GM06990 (cell line): ENCODE data around the gene SVOP.

Experiments used
- DNase-seq: peaks from one replicate; pipeline ENCODE4 v3.0.0-alpha.2; 2011; ENCODE audit not compliant: insufficient read length; ENCODE audit errors: extremely low read depth
- H3K27me3 ChIP-seq: replicated peaks from 2 replicates; pipeline ENCODE4 v1.6.0; 2011; ENCODE audit warnings: low read length; ENCODE audit not compliant: control insufficient read depth, insufficient read depth
- H3K36me3 ChIP-seq: 2 replicates; pipeline ENCODE4 v1.5.1; 2011; ENCODE audit warnings: low read length; ENCODE audit not compliant: control insufficient read depth, insufficient read depth
- H3K4me3 ChIP-seq: replicated peaks from 2 replicates; pipeline ENCODE4 v1.5.1; 2011; ENCODE audit warnings: low read depth, mild to moderate bottlenecking, control low read depth, low read length
- CTCF ChIP-seq: IDR thresholded peaks from 2 replicates; pipeline ENCODE4 v1.5.1; 2011; ENCODE audit warnings: low read length, control low read depth, mild to moderate bottlenecking, inconsistent platforms; ENCODE audit not compliant: insufficient read depth, poor library complexity, severe bottlenecking

SVOP gene

GRCh38 chr12:108918960-108919642 is 101.8 kb downstream of the SVOP start:
- H3K27me3 ChIP-seq = no peaks in the 10 kb centered on the region
- TF ChIP-seq CTCF = no peak
- H3K4me3 ChIP-seq = no peak overlapping the region
- H3K36me3 ChIP-seq = no peaks in the 10 kb centered on the region
- DNase-seq = no peak

GRCh38 chr12:108918206-108918605 is 102.7 kb downstream of the SVOP start:
- TF ChIP-seq CTCF = no peak
- no peak for DNase-seq
- Histone ChIP-seq H3K36me3 (no peaks in the 10 kb centered on the region), H3K4me3 (no peak overlapping the region), H3K27me3 (no peaks in the 10 kb centered on the region)

GRCh38 chr12:108916336-108916735 is 104.5 kb downstream of the SVOP start:
- Histone ChIP-seq H3K4me3 (no peak overlapping the region), H3K36me3 (no peaks in the 10 kb centered on the region), H3K27me3 (no peaks in the 10 kb centered on the region)
- no peak for TF ChIP-seq CTCF
- no peak for DNase-seq

GRCh38 chr12:108915632-108916133 is 105.2 kb downstream of the SVOP start:
- Histone ChIP-seq H3K36me3 (no peaks in the 10 kb centered on the region), H3K27me3 (no peaks in the 10 kb centered on the region; the same call in 1 of the 2 replicates), H3K4me3 (no peak overlapping the region)
- TF ChIP-seq CTCF = no peak
- no peak for DNase-seq

- DNase-seq = no peak
- TF ChIP-seq CTCF = no peak
- Histone ChIP-seq H3K36me3 (no peaks in the 10 kb centered on the region), H3K27me3 (no peaks in the 10 kb centered on the region; the same call in none of the 2 replicates), H3K4me3 (no peak overlapping the region)
Measured at GRCh38 chr12:108914121-108914531, 106.7 kb downstream of the SVOP start.
